WTC11 (cell line): ENCODE measurements around the gene ANKRD13A.

Experiments used
- CREB1 ChIP-seq: sonication (generic); formaldehyde crosslinking; IDR thresholded peaks from 2 replicates; pipeline ENCODE4 v1.8.0; 2023; ENCODE audit warnings: mild to moderate bottlenecking, missing genetic modification reagents
- FOXP1 ChIP-seq: sonication (generic); formaldehyde crosslinking; IDR thresholded peaks from 2 replicates; pipeline ENCODE4 v1.8.0; 2022; ENCODE audit warnings: missing genetic modification reagents, mild to moderate bottlenecking, moderate library complexity, borderline replicate concordance
- NFYB ChIP-seq: sonication (generic); formaldehyde crosslinking; conservative IDR thresholded peaks from 2 replicates; pipeline ENCODE4 v1.8.0; 2022; ENCODE audit warnings: low read depth, missing genetic modification reagents
- OVOL2 ChIP-seq: fragments of 250-450 bp; sonication (Bioruptor Pico); IDR thresholded peaks from 2 replicates; pipeline ENCODE4 v1.9.0; 2021; ENCODE audit warnings: mild to moderate bottlenecking, borderline replicate concordance
- SP1 ChIP-seq: sonication (generic); formaldehyde crosslinking; conservative IDR thresholded peaks from 2 replicates; pipeline ENCODE4 v1.8.1; 2022; ENCODE audit warnings: missing genetic modification reagents
- TF ChIP-seq, protein P1 (sequence below): sonication (generic); formaldehyde crosslinking; IDR thresholded peaks from 2 replicates; pipeline ENCODE4 v1.8.1; 2022; ENCODE audit warnings: mild to moderate bottlenecking, missing genetic modification reagents, moderate library complexity, borderline replicate concordance
- TF ChIP-seq, protein P2 (sequence below): sonication (generic); formaldehyde crosslinking; IDR thresholded peaks from 2 replicates; pipeline ENCODE4 v1.8.1; 2023; ENCODE audit warnings: mild to moderate bottlenecking, moderate library complexity, missing genetic modification reagents
- TF ChIP-seq, protein P3 (sequence below): fragments of 200-600 bp; IDR thresholded peaks from 2 replicates; pipeline ENCODE4 v1.8.0; 2022; ENCODE audit warnings: antibody characterized with exemption
- TF ChIP-seq, protein P4 (sequence below): sonication (generic); formaldehyde crosslinking; IDR thresholded peaks from 2 replicates; pipeline ENCODE4 v1.8.1; 2023; ENCODE audit warnings: mild to moderate bottlenecking, missing genetic modification reagents, borderline replicate concordance

DNA sequence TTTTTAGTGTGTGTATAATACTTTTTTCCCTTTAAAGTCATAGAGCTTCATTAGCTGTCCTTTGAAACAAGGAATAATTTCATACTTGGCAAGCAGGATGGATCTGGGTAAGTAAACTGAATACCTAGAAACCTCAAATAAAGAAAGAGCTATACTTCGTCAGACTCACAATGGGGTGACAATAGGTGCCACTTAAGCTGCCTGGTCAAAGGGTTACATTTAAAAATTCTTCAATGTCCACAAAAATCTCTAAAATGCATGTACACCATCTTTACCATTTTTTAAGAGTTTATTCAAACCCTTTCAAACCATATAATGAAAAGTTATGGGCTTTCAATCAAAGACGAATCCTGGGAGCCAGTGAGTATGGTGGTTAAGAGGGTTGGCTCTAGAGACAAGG is 6.1 kb upstream of the ANKRD13A start:
- no peak for TF ChIP-seq FOXP1
- TF ChIP-seq, protein P1, sequence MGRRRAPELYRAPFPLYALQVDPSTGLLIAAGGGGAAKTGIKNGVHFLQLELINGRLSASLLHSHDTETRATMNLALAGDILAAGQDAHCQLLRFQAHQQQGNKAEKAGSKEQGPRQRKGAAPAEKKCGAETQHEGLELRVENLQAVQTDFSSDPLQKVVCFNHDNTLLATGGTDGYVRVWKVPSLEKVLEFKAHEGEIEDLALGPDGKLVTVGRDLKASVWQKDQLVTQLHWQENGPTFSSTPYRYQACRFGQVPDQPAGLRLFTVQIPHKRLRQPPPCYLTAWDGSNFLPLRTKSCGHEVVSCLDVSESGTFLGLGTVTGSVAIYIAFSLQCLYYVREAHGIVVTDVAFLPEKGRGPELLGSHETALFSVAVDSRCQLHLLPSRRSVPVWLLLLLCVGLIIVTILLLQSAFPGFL (CRISPR knock-in tag): no peak
- TF ChIP-seq, protein P2, sequence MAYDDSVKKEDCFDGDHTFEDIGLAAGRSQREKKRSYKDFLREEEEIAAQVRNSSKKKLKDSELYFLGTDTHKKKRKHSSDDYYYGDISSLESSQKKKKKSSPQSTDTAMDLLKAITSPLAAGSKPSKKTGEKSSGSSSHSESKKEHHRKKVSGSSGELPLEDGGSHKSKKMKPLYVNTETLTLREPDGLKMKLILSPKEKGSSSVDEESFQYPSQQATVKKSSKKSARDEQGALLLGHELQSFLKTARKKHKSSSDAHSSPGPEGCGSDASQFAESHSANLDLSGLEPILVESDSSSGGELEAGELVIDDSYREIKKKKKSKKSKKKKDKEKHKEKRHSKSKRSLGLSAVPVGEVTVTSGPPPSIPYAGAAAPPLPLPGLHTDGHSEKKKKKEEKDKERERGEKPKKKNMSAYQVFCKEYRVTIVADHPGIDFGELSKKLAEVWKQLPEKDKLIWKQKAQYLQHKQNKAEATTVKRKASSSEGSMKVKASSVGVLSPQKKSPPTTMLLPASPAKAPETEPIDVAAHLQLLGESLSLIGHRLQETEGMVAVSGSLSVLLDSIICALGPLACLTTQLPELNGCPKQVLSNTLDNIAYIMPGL (CRISPR knock-in tag): no peak
- TF ChIP-seq, protein P3, sequence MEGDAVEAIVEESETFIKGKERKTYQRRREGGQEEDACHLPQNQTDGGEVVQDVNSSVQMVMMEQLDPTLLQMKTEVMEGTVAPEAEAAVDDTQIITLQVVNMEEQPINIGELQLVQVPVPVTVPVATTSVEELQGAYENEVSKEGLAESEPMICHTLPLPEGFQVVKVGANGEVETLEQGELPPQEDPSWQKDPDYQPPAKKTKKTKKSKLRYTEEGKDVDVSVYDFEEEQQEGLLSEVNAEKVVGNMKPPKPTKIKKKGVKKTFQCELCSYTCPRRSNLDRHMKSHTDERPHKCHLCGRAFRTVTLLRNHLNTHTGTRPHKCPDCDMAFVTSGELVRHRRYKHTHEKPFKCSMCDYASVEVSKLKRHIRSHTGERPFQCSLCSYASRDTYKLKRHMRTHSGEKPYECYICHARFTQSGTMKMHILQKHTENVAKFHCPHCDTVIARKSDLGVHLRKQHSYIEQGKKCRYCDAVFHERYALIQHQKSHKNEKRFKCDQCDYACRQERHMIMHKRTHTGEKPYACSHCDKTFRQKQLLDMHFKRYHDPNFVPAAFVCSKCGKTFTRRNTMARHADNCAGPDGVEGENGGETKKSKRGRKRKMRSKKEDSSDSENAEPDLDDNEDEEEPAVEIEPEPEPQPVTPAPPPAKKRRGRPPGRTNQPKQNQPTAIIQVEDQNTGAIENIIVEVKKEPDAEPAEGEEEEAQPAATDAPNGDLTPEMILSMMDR: no peak
- no peak for TF ChIP-seq OVOL2 (CRISPR knock-in tag)
- no peak for TF ChIP-seq CREB1 (CRISPR knock-in tag)
- no peak for TF ChIP-seq NFYB (CRISPR knock-in tag)
- TF ChIP-seq SP1 (CRISPR knock-in tag): no peak
- TF ChIP-seq, protein P4, sequence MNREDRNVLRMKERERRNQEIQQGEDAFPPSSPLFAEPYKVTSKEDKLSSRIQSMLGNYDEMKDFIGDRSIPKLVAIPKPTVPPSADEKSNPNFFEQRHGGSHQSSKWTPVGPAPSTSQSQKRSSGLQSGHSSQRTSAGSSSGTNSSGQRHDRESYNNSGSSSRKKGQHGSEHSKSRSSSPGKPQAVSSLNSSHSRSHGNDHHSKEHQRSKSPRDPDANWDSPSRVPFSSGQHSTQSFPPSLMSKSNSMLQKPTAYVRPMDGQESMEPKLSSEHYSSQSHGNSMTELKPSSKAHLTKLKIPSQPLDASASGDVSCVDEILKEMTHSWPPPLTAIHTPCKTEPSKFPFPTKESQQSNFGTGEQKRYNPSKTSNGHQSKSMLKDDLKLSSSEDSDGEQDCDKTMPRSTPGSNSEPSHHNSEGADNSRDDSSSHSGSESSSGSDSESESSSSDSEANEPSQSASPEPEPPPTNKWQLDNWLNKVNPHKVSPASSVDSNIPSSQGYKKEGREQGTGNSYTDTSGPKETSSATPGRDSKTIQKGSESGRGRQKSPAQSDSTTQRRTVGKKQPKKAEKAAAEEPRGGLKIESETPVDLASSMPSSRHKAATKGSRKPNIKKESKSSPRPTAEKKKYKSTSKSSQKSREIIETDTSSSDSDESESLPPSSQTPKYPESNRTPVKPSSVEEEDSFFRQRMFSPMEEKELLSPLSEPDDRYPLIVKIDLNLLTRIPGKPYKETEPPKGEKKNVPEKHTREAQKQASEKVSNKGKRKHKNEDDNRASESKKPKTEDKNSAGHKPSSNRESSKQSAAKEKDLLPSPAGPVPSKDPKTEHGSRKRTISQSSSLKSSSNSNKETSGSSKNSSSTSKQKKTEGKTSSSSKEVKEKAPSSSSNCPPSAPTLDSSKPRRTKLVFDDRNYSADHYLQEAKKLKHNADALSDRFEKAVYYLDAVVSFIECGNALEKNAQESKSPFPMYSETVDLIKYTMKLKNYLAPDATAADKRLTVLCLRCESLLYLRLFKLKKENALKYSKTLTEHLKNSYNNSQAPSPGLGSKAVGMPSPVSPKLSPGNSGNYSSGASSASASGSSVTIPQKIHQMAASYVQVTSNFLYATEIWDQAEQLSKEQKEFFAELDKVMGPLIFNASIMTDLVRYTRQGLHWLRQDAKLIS: no peak
